IMR-90 (cell line): ENCODE measurements around the gene NLGN4X. TPM values are rescaled to one million over a fixed set of nuclear protein-coding genes. Genes with fewer than 3 reads are reported as not detected.

Experiments
- ATAC-seq: fragments of 200-7000 bp; cut with Tn5 transposase; 2 replicates; pipeline ENCODE4 v1.9.1; 2020; ENCODE audit warnings: low read depth, mild to moderate bottlenecking, moderate library complexity
- BruUV-seq: library from RNA; stranded (reverse); fragments of 400-500 nt; replicated peaks from 2 replicates; lab custom pipeline; 2021; lab: Mats Ljungman, UMichigan
- CTCF ChIA-PET: fragments of 300-600 bp; formaldehyde crosslinking; extraction: SDS; loops from one replicate; lab custom pipeline; 2021; ENCODE audit warnings: antibody characterized with exemption; lab: Yijun Ruan, JAX
- POLR2A ChIA-PET: fragments of 300-600 bp; sonication (Branson Sonifier 250); formaldehyde crosslinking; loops from one replicate; lab custom pipeline; 2022; ENCODE audit warnings: antibody characterized with exemption; ENCODE audit not compliant: unreplicated experiment; lab: Charles Lee
- DNase-seq: peaks from one replicate; pipeline ENCODE4 v3.0.0; 2013
- H2AFZ ChIP-seq: replicated peaks from 2 replicates; pipeline ENCODE3; 2013; ENCODE audit warnings: low read length, mild to moderate bottlenecking; ENCODE audit not compliant: poor library complexity
- H2AK5ac ChIP-seq: 2 replicates; pipeline ENCODE4 v1.6.1; 2013; ENCODE audit warnings: low read depth, low read length, inconsistent platforms
- H2AK9ac ChIP-seq: replicated peaks from 2 replicates; pipeline ENCODE3; 2013; ENCODE audit warnings: mild to moderate bottlenecking, low read depth, low read length, moderate library complexity; ENCODE audit not compliant: poor library complexity
- H2BK120ac ChIP-seq: 2 replicates; pipeline ENCODE4 v1.6.1; 2013; ENCODE audit warnings: low read depth, low read length, inconsistent platforms
- H2BK15ac ChIP-seq: 3 replicates; pipeline ENCODE4 v1.6.1; 2013; ENCODE audit warnings: low read depth, low read length, inconsistent platforms
- H2BK20ac ChIP-seq: 2 replicates; pipeline ENCODE4 v1.6.1; 2013; ENCODE audit warnings: low read depth, mild to moderate bottlenecking, inconsistent platforms, low read length, moderate library complexity
- H2BK5ac ChIP-seq: 2 replicates; pipeline ENCODE4 v1.6.1; 2013; ENCODE audit warnings: mild to moderate bottlenecking, low read depth, low read length, inconsistent platforms; ENCODE audit not compliant: poor library complexity, severe bottlenecking
- H3K14ac ChIP-seq: replicated peaks from 2 replicates; pipeline ENCODE4 v1.6.1; 2013; ENCODE audit warnings: low read depth, low read length, inconsistent platforms
- H3K18ac ChIP-seq: 2 replicates; pipeline ENCODE4 v1.6.1; 2013; ENCODE audit warnings: low read depth, low read length, control low read depth
- H3K23ac ChIP-seq: 2 replicates; pipeline ENCODE4 v1.6.1; 2013; ENCODE audit warnings: low read depth, low read length, inconsistent platforms
- H3K27ac ChIP-seq: 2 replicates; pipeline ENCODE4 v1.5.1; 2013; ENCODE audit warnings: mild to moderate bottlenecking, control low read depth, low read length; ENCODE audit not compliant: insufficient read depth
- H3K27me3 ChIP-seq: 2 replicates; pipeline ENCODE4 v1.6.1; 2013; ENCODE audit warnings: low read length; ENCODE audit not compliant: control insufficient read depth, insufficient read depth
- H3K36me3 ChIP-seq: 2 replicates; pipeline ENCODE4 v1.6.1; 2013; ENCODE audit warnings: low read length, mixed read lengths; ENCODE audit not compliant: control insufficient read depth, insufficient read depth
- H3K4ac ChIP-seq: 2 replicates; pipeline ENCODE4 v1.6.1; 2013; ENCODE audit warnings: low read depth, low read length, inconsistent platforms
- H3K4me1 ChIP-seq: 2 replicates; pipeline ENCODE4 v1.6.1; 2013; ENCODE audit warnings: low read length, mixed read lengths; ENCODE audit not compliant: control insufficient read depth, insufficient read depth
- H3K4me2 ChIP-seq: 2 replicates; pipeline ENCODE4 v1.6.1; 2013; ENCODE audit warnings: low read depth, mild to moderate bottlenecking, control low read depth, low read length, moderate library complexity
- H3K4me3 ChIP-seq: 2 replicates; pipeline ENCODE4 v1.5.1; 2013; ENCODE audit warnings: low read depth, mild to moderate bottlenecking, control low read depth, low read length, moderate library complexity; ENCODE audit not compliant: insufficient read depth
- H3K56ac ChIP-seq: 2 replicates; pipeline ENCODE4 v1.6.1; 2013; ENCODE audit warnings: low read length, inconsistent platforms; ENCODE audit not compliant: insufficient read depth; ENCODE audit errors: extremely low read depth
- H3K79me1 ChIP-seq, 2 experiments: 2 replicates each; pipeline ENCODE4 v1.6.1; 2013; ENCODE audit warnings: low read length in 2 of 2, inconsistent platforms in 1 of 2, low read depth in 1 of 2
- H3K9ac ChIP-seq: 2 replicates; pipeline ENCODE4 v1.6.1; 2013; ENCODE audit warnings: low read depth, low read length, control low read depth
- H3K9me1 ChIP-seq: 2 replicates; pipeline ENCODE4 v1.6.1; 2013; ENCODE audit warnings: low read length, inconsistent platforms; ENCODE audit not compliant: insufficient read depth
- H3K9me3 ChIP-seq: 2 replicates; pipeline ENCODE4 v1.6.1; 2013; ENCODE audit warnings: low read length; ENCODE audit not compliant: control insufficient read depth, insufficient read depth
- H4K20me1 ChIP-seq: 2 replicates; pipeline ENCODE4 v1.6.1; 2013; ENCODE audit warnings: low read length, inconsistent platforms; ENCODE audit not compliant: insufficient read depth
- H4K5ac ChIP-seq: 2 replicates; pipeline ENCODE4 v1.6.1; 2013; ENCODE audit warnings: mild to moderate bottlenecking, low read depth, low read length, control low read depth
- H4K8ac ChIP-seq, 2 experiments: 2 replicates each; pipeline ENCODE4 v1.6.1; 2013; ENCODE audit warnings: low read depth in 2 of 2, low read length in 2 of 2, control low read depth in 1 of 2, inconsistent platforms in 1 of 2
- H4K91ac ChIP-seq: 2 replicates; pipeline ENCODE4 v1.6.1; 2013; ENCODE audit warnings: low read depth, low read length, inconsistent platforms; ENCODE audit not compliant: insufficient read depth
- BHLHE40 ChIP-seq: fragments of 150-350 bp; IDR thresholded peaks from 2 replicates; pipeline ENCODE4 v1.6.1; 2016; ENCODE audit warnings: mild to moderate bottlenecking, low read depth, low read length
- CEBPB ChIP-seq: IDR thresholded peaks from 2 replicates; pipeline ENCODE4 v1.6.1; 2012; ENCODE audit warnings: low read depth, low read length, improper control_type of control experiment
- CHD1 ChIP-seq: IDR thresholded peaks from 2 replicates; pipeline ENCODE4 v1.6.1; 2012; ENCODE audit warnings: low read depth, low read length, improper control_type of control experiment
- FOS ChIP-seq: fragments of 150-350 bp; IDR thresholded peaks from 2 replicates; pipeline ENCODE4 v1.6.1; 2016; ENCODE audit warnings: low read depth, low read length
- MAFK ChIP-seq: IDR thresholded peaks from 2 replicates; pipeline ENCODE4 v1.6.1; 2012; ENCODE audit warnings: low read depth, low read length, improper control_type of control experiment
- MAZ ChIP-seq: IDR thresholded peaks from 2 replicates; pipeline ENCODE4 v1.6.1; 2012; ENCODE audit warnings: low read depth, mild to moderate bottlenecking, low read length, improper control_type of control experiment, moderate library complexity, borderline replicate concordance
- MXI1 ChIP-seq: IDR thresholded peaks from 2 replicates; pipeline ENCODE4 v1.6.1; 2012; ENCODE audit warnings: low read depth, mild to moderate bottlenecking, low read length, moderate library complexity, borderline replicate concordance
- NFE2L2 ChIP-seq: fragments of 150-350 bp; IDR thresholded peaks from 2 replicates; pipeline ENCODE4 v1.6.1; 2016; ENCODE audit warnings: low read depth, mild to moderate bottlenecking, low read length
- POLR2A ChIP-seq: IDR thresholded peaks from 2 replicates; pipeline ENCODE4 v1.6.1; 2012; ENCODE audit warnings: mild to moderate bottlenecking, low read depth, low read length
- RAD21 ChIP-seq: IDR thresholded peaks from 2 replicates; pipeline ENCODE4 v1.6.1; 2012; ENCODE audit warnings: low read length, improper control_type of control experiment
- RCOR1 ChIP-seq: IDR thresholded peaks from 2 replicates; pipeline ENCODE4 v1.6.1; 2012; ENCODE audit warnings: mild to moderate bottlenecking, low read length, improper control_type of control experiment; ENCODE audit not compliant: insufficient replicate concordance
- RFX5 ChIP-seq: IDR thresholded peaks from 2 replicates; pipeline ENCODE4 v1.8.0; 2012; ENCODE audit warnings: low read depth, mild to moderate bottlenecking, low read length, moderate library complexity
- SMC3 ChIP-seq: fragments of 150-350 bp; IDR thresholded peaks from 2 replicates; pipeline ENCODE4 v1.6.1; 2016; ENCODE audit warnings: low read depth, mild to moderate bottlenecking, antibody characterized with exemption, low read length, moderate library complexity
- WGBS, 2 experiments: methylation state at CpG; one replicate each; pipeline versions ENCODE4 v1.1.5 to v1.1.7; 2013; ENCODE audit warnings: missing lambda C conversion rate in 2 of 2; ENCODE audit not compliant: insufficient read length in 1 of 2; ENCODE audit errors: extremely low coverage in 2 of 2; 5-methylcytosine and 5-hydroxymethylcytosine counted together
- dilution Hi-C: fragments of 300-500 bp; cut with HindIII; formaldehyde crosslinking; loops from one replicate; pipeline ENCODE4 v1.14.3; 2018; ENCODE audit warnings: low sequenced_read_pairs; ENCODE audit not compliant: unreplicated experiment
- in situ Hi-C: fragments of 300-500 bp; cut with MboI; formaldehyde crosslinking; loops from 3 replicates; pipeline ENCODE4 v1.14.3; 2019; ENCODE audit warnings: low sequenced_read_pairs, inconsistent platforms, mixed read lengths
- intact Hi-C: fragments of 100-400 bp; cut with micrococcal nuclease; formaldehyde crosslinking; loops from 2 replicates; pipeline ENCODE4 v1.10.0; 2022
- polyA plus RNA-seq, 3 experiments: library from polyadenylated mRNA; depleted of rRNA; stranded (reverse); fragments of >200 nt; gene quantifications; 2 replicates each; pipeline ENCODE4 v1.2.3, GENCODE V29; 2012; ENCODE audit warnings: low replicate concordance in 1 of 3
- total RNA-seq: library from RNA; depleted of rRNA; stranded (reverse); fragments of >200 nt; gene quantifications from 2 replicates; pipeline ENCODE4 v1.2.3, GENCODE V29; 2012
- TF ChIP-seq, protein P1 (sequence below): fragments of 150-350 bp; IDR thresholded peaks from 2 replicates; pipeline ENCODE4 v1.6.1; 2017; ENCODE audit warnings: mild to moderate bottlenecking, antibody characterized with exemption, low read length, low read depth
- TF ChIP-seq, protein P2 (sequence below): conservative IDR thresholded peaks from 2 replicates; pipeline ENCODE4 v1.5.1; 2012; ENCODE audit warnings: mild to moderate bottlenecking, low read depth, low read length, improper control_type of control experiment
- TF ChIP-seq, protein P3 (sequence below): fragments of 150-350 bp; IDR thresholded peaks from 2 replicates; pipeline ENCODE4 v1.6.1; 2016; ENCODE audit warnings: low read depth, mild to moderate bottlenecking, low read length, moderate library complexity, borderline replicate concordance

NLGN4X gene
- total and polyA plus RNA-seq, 2 of the 4 experiments (the other 2 are of a cell fraction), result not detected

DNA sequence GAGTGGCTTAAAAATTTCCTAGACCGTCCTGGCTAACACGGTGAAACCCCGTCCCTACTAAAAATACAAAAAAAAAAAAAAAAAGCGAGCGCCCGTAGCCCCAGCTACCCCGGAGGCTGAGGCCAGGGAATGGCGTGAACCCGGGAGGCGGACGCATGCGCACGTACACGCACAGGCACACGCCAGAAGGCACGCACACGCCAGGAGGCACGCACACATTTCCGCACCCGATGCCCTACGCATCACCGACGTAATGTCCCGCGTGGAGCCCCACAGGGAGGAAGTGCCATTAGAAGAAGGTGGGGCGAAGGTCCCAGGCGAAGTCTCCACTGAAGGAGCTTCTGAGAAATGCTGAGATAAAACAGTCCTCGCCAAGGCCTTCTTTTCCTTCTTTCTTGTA is 41.4 kb downstream of the NLGN4X start:
- in situ Hi-C loops (no loop called here), dilution Hi-C loops (no loop called here), intact Hi-C loops (no loop called here)
- no TSS peak for BruUV-seq
- H4K91ac ChIP-seq, result no peak overlapping the region
- no peak overlapping the region for H2BK120ac ChIP-seq
- H3K9me1 ChIP-seq, result no peaks in the 10 kb centered on the region
- H3K36me3 ChIP-seq, result no peaks in the 10 kb centered on the region
- H3K9ac ChIP-seq, result no peak overlapping the region
- H3K79me1 ChIP-seq, result no peaks in the 10 kb centered on the region
- no peak overlapping the region for H3K23ac ChIP-seq
- H2AK9ac ChIP-seq, result no peak overlapping the region
- no peak overlapping the region for H2BK20ac ChIP-seq
- H4K20me1 ChIP-seq, result no peaks in the 10 kb centered on the region
- H2AFZ ChIP-seq, result peak overlapping the region; percentile 51
- ChIA-PET POLR2A (no interaction called here), CTCF (no interaction called here)
- H4K8ac ChIP-seq, result no peak overlapping the region
- no peak overlapping the region for H4K5ac ChIP-seq
- H3K27ac ChIP-seq, result no peak overlapping the region
- H3K14ac ChIP-seq, result no peak overlapping the region
- H2AK5ac ChIP-seq, result no peak overlapping the region
- H3K4ac ChIP-seq, result no peak overlapping the region
- H3K56ac ChIP-seq, result no peak overlapping the region
- ATAC-seq, result no peak
- peaks cover 11% of the 10 kb centered on the region for H3K9me3 ChIP-seq
- no peak overlapping the region for H3K18ac ChIP-seq
- no peak for TF ChIP-seq MXI1
- no peak for TF ChIP-seq POLR2A
- no peak for TF ChIP-seq CHD1
- TF ChIP-seq, protein P1, sequence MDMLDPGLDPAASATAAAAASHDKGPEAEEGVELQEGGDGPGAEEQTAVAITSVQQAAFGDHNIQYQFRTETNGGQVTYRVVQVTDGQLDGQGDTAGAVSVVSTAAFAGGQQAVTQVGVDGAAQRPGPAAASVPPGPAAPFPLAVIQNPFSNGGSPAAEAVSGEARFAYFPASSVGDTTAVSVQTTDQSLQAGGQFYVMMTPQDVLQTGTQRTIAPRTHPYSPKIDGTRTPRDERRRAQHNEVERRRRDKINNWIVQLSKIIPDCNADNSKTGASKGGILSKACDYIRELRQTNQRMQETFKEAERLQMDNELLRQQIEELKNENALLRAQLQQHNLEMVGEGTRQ, result no peak
- no peak for TF ChIP-seq RCOR1
- TF ChIP-seq FOS, result no peak
- TF ChIP-seq, protein P2, sequence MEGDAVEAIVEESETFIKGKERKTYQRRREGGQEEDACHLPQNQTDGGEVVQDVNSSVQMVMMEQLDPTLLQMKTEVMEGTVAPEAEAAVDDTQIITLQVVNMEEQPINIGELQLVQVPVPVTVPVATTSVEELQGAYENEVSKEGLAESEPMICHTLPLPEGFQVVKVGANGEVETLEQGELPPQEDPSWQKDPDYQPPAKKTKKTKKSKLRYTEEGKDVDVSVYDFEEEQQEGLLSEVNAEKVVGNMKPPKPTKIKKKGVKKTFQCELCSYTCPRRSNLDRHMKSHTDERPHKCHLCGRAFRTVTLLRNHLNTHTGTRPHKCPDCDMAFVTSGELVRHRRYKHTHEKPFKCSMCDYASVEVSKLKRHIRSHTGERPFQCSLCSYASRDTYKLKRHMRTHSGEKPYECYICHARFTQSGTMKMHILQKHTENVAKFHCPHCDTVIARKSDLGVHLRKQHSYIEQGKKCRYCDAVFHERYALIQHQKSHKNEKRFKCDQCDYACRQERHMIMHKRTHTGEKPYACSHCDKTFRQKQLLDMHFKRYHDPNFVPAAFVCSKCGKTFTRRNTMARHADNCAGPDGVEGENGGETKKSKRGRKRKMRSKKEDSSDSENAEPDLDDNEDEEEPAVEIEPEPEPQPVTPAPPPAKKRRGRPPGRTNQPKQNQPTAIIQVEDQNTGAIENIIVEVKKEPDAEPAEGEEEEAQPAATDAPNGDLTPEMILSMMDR, result no peak
- TF ChIP-seq RAD21, result no peak
- no peak for TF ChIP-seq BHLHE40
- no peak for TF ChIP-seq MAZ
- TF ChIP-seq RFX5, result no peak
- no peak for TF ChIP-seq MAFK
- TF ChIP-seq NFE2L2, result no peak
- TF ChIP-seq SMC3, result no peak
- TF ChIP-seq CEBPB, result no peak
- TF ChIP-seq, protein P3, sequence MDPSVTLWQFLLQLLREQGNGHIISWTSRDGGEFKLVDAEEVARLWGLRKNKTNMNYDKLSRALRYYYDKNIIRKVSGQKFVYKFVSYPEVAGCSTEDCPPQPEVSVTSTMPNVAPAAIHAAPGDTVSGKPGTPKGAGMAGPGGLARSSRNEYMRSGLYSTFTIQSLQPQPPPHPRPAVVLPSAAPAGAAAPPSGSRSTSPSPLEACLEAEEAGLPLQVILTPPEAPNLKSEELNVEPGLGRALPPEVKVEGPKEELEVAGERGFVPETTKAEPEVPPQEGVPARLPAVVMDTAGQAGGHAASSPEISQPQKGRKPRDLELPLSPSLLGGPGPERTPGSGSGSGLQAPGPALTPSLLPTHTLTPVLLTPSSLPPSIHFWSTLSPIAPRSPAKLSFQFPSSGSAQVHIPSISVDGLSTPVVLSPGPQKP, result no peak
- H3K4me1 ChIP-seq, result no peaks in the 10 kb centered on the region
- no peaks in the 10 kb centered on the region for H3K27me3 ChIP-seq
- DNase-seq, result no peak
- no peak overlapping the region for H3K4me3 ChIP-seq
- WGBS, 2 experiments, result 98% methylated on average over 8 of the region's 28 CpGs; no CpG with 5 or more reads in 1 of the 2 experiments
- H3K4me2 ChIP-seq, result no peak overlapping the region
- H2BK5ac ChIP-seq, result no peak overlapping the region
- H2BK15ac ChIP-seq, result no peak overlapping the region
